PC-9 (cell line): ENCODE results near the gene IQGAP3. TPM values are rescaled to one million over a fixed set of nuclear protein-coding genes. Genes with fewer than 3 reads are reported as not detected.

Experiments
- BruUV-seq: library from RNA; stranded (reverse); fragments of 400-500 nt; replicated peaks from 2 replicates; lab custom pipeline; 2021; lab: Mats Ljungman, UMichigan
- CTCF ChIA-PET: fragments of 300-600 bp; sonication (Branson Sonifier 250); formaldehyde crosslinking; loops from one replicate; lab custom pipeline; 2022; ENCODE audit warnings: antibody characterized with exemption; lab: Charles Lee
- POLR2A ChIA-PET: fragments of 300-600 bp; sonication (Branson Sonifier 250); formaldehyde crosslinking; loops from one replicate; lab custom pipeline; 2022; ENCODE audit warnings: antibody characterized with exemption; ENCODE audit not compliant: unreplicated experiment; lab: Charles Lee
- DNase-seq, 2 experiments: peaks; one replicate each; pipeline versions ENCODE4 v3.0.0 to v3.0.0-alpha.2; 2015 to 2022; ENCODE audit warnings: mixed read lengths in 1 of 2
- H2AFZ ChIP-seq: fragments of 200-600 bp; sonication (generic); 2 replicates; pipeline ENCODE4 v1.8.1; 2017; ENCODE audit warnings: antibody characterized with exemption
- H3F3A ChIP-seq: fragments of 200-600 bp; sonication (generic); 2 replicates; pipeline ENCODE4 v1.8.1; 2017; ENCODE audit warnings: antibody characterized with exemption, mild to moderate bottlenecking, low read depth; ENCODE audit not compliant: insufficient read depth
- H3K27ac ChIP-seq: fragments of 200-600 bp; sonication (generic); 2 replicates; pipeline ENCODE4 v1.6.1; 2016; ENCODE audit warnings: mixed run types
- H3K27me3 ChIP-seq: fragments of 200-600 bp; sonication (generic); 2 replicates; pipeline ENCODE4 v1.6.1; 2016; ENCODE audit warnings: low read depth, mixed run types; ENCODE audit not compliant: insufficient read depth
- H3K36me3 ChIP-seq: fragments of 200-600 bp; sonication (generic); 2 replicates; pipeline ENCODE4 v1.6.1; 2016; ENCODE audit warnings: low read depth, mixed run types
- H3K4me1 ChIP-seq: fragments of 200-600 bp; sonication (generic); replicated peaks from 2 replicates; pipeline ENCODE4 v1.6.1; 2016; ENCODE audit warnings: mixed run types; ENCODE audit not compliant: insufficient read depth
- H3K4me2 ChIP-seq: fragments of 200-600 bp; sonication (generic); 2 replicates; pipeline ENCODE4 v1.6.1; 2017; ENCODE audit warnings: mixed run types
- H3K4me3 ChIP-seq: fragments of 200-600 bp; sonication (generic); 2 replicates; pipeline ENCODE4 v1.6.1; 2016; ENCODE audit warnings: mixed run types
- H3K79me2 ChIP-seq: fragments of 200-600 bp; sonication (generic); 2 replicates; pipeline ENCODE4 v1.6.1; 2017; ENCODE audit warnings: low read depth, mixed run types
- H3K9me2 ChIP-seq: fragments of 200-600 bp; sonication (generic); 2 replicates; pipeline ENCODE4 v1.8.1; 2017; ENCODE audit warnings: mild to moderate bottlenecking; ENCODE audit not compliant: insufficient read depth
- H3K9me3 ChIP-seq: fragments of 200-600 bp; sonication (generic); 2 replicates; pipeline ENCODE4 v1.8.1; 2016; ENCODE audit warnings: low read depth; ENCODE audit not compliant: insufficient read depth
- H4K20me1 ChIP-seq: fragments of 200-600 bp; sonication (generic); 2 replicates; pipeline ENCODE4 v1.8.1; 2017; ENCODE audit not compliant: insufficient read depth
- EZH2 ChIP-seq: fragments of 200-600 bp; sonication (generic); IDR thresholded peaks from 2 replicates; pipeline ENCODE4 v1.8.0; 2017; ENCODE audit warnings: antibody characterized with exemption, low read depth
- intact Hi-C: fragments of 100-400 bp; cut with micrococcal nuclease; formaldehyde crosslinking; loops from one replicate; pipeline ENCODE4 v1.10.0; 2022; ENCODE audit not compliant: unreplicated experiment
- total RNA-seq: library from RNA; stranded (reverse); gene quantifications from 2 replicates; pipeline ENCODE4 v1.2.3, GENCODE V29; 2021
- TF ChIP-seq, protein P1 (sequence below): fragments of 200-600 bp; sonication (generic); conservative IDR thresholded peaks from 2 replicates; pipeline ENCODE4 v1.6.1; 2017; ENCODE audit warnings: mixed run types, antibody characterized with exemption, mild to moderate bottlenecking, moderate library complexity

The IQGAP3 gene
- total RNA-seq, 1 experiment from 2014 or later = 63.1 TPM

DNA sequence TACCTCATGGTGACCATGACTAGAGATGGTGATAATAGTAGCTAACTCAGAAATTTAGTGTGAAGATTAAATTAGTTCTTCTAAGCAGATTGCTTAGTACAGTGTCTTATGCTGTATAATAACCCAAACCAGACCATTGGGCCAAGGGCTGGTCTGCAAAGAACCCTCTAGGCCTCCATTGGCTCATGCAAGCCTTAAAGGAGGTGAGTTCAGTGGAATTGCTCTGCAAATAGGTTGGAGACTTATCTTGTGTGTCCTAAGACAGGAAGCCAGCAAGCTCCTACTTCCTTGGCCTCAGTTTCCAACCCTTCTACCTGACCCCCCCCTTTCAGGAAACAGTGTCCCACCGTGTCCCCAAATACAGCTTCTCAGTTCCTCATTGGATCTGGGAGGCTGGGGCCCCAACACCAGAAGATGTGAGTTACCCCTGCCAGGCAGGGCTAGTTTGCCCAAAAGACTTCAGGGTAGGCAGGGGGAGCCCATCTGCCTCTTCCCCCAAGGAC is 69.9 kb downstream of the IQGAP3 start:
- Histone ChIP-seq H3K79me2 (peaks cover 33% of the 10 kb centered on the region), H3K9me2 (no peaks in the 10 kb centered on the region), H4K20me1 (peaks cover 26% of the 10 kb centered on the region), H3K27me3 (no peaks in the 10 kb centered on the region), H3K4me3 (peak overlapping the region; percentile 27; the same call in 1 of the 2 replicates), H3K4me2 (peak overlapping the region; percentile 98), H3F3A (peaks cover 32% of the 10 kb centered on the region; the same call in 1 of the 2 replicates), H3K36me3 (no peaks in the 10 kb centered on the region), H3K27ac (peak overlapping the region; percentile 97), H3K4me1 (peaks cover 56% of the 10 kb centered on the region), H2AFZ (no peak overlapping the region), H3K9me3 (no peaks in the 10 kb centered on the region)
- TF ChIP-seq, protein P1, sequence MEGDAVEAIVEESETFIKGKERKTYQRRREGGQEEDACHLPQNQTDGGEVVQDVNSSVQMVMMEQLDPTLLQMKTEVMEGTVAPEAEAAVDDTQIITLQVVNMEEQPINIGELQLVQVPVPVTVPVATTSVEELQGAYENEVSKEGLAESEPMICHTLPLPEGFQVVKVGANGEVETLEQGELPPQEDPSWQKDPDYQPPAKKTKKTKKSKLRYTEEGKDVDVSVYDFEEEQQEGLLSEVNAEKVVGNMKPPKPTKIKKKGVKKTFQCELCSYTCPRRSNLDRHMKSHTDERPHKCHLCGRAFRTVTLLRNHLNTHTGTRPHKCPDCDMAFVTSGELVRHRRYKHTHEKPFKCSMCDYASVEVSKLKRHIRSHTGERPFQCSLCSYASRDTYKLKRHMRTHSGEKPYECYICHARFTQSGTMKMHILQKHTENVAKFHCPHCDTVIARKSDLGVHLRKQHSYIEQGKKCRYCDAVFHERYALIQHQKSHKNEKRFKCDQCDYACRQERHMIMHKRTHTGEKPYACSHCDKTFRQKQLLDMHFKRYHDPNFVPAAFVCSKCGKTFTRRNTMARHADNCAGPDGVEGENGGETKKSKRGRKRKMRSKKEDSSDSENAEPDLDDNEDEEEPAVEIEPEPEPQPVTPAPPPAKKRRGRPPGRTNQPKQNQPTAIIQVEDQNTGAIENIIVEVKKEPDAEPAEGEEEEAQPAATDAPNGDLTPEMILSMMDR = no peak
- TF ChIP-seq EZH2 = no peak
- POLR2A ChIA-PET = interaction anchor here (0.6 kb wide), 1 partner anchor 83 kb away, joined by 4 read pairs; no protein-coding TSS in a partner anchor
- CTCF ChIA-PET = no interaction called here
- DNase-seq = peak in 1 of 2 experiments; percentile 5
- intact Hi-C loops = loop anchor here (5.0 to 10.0 kb wide), 4 partner anchors 70 to 590 kb away; partner anchors contain the start of gene IQGAP3
- BruUV-seq = no TSS peak

- TF ChIP-seq EZH2 = no peak
- TF ChIP-seq, protein P1 = peak; percentile 74
- no peaks in the 10 kb centered on the region for H3K27me3 ChIP-seq
- peaks cover 56% of the 10 kb centered on the region for H3K4me1 ChIP-seq
- intact Hi-C loops = loop anchor here (1.0 to 10.0 kb wide), 6 partner anchors 30 to 591 kb away; partner anchors contain the start of gene IQGAP3
- no peaks in the 10 kb centered on the region for H3K36me3 ChIP-seq
- peak overlapping the region; percentile 84 for H2AFZ ChIP-seq
- H3K4me2 ChIP-seq = peak overlapping the region; percentile 98
- H3K9me3 ChIP-seq = no peaks in the 10 kb centered on the region
- H3K9me2 ChIP-seq = no peaks in the 10 kb centered on the region
- POLR2A ChIA-PET = interaction anchor here (0.6 to 1.3 kb wide), 19 partner anchors 11 to 371 kb away, joined by 3 to 34 read pairs (median 6); partner anchors contain the start of gene NAXE
- H4K20me1 ChIP-seq = peaks cover 39% of the 10 kb centered on the region
- H3K4me3 ChIP-seq = peak overlapping the region; percentile 100
- TSS peak; percentile 27 for BruUV-seq
- CTCF ChIA-PET = interaction anchor here (0.5 to 1.9 kb wide), 8 partner anchors 24 to 737 kb away, joined by 3 to 8 read pairs (median 4); no protein-coding TSS in a partner anchor
- H3F3A ChIP-seq = peaks cover 31% of the 10 kb centered on the region; the same call in 1 of the 2 replicates
- H3K27ac ChIP-seq = peak overlapping the region; percentile 97
- peak; percentile 87 to 93 for DNase-seq
- peaks cover 48% of the 10 kb centered on the region for H3K79me2 ChIP-seq
Measured at GRCh38 chr1:156500793-156501506, 71.4 kb downstream of the IQGAP3 start.

DNA sequence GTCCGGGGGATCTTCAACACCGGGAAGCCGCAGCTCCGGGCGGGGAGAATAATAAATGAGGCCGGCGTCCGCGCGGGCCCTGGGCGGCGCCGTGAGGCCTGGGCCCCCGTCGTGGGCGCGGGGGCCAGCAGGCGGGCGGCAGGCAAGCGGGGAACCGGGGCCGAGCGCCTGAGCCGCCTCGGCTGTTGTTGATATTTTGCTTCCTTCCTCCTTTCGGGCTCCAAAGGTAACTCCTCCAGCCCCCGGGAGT is 71.9 kb downstream of the IQGAP3 start, which contains the start of gene MEF2D:
Gene MEF2D, minus strand, starts transcription at position 233 of the 250 bp plus-strand sequence. CDS start 17,483 bp downstream, outside the sequence.
- peaks cover 31% of the 10 kb centered on the region; the same call in 1 of the 2 replicates for H3F3A ChIP-seq
- TF ChIP-seq EZH2 = no peak
- TF ChIP-seq, protein P1 = no peak
- H2AFZ ChIP-seq = peak within 1 kb of the TSS; percentile 84
- no peaks in the 10 kb centered on the region for H3K36me3 ChIP-seq
- no peaks in the 10 kb centered on the region for H3K9me3 ChIP-seq
- H4K20me1 ChIP-seq = peaks cover 44% of the 10 kb centered on the region
- peak within 1 kb of the TSS; percentile 97 for H3K27ac ChIP-seq
- ChIA-PET CTCF (interaction anchor here (0.5 to 1.9 kb wide), 4 partner anchors 29 to 217 kb away, joined by 3 to 7 read pairs (median 4); no protein-coding TSS in a partner anchor), POLR2A (interaction anchor here (0.6 to 1.3 kb wide), 11 partner anchors 16 to 354 kb away, joined by 3 to 34 read pairs (median 8); partner anchors contain the start of gene NAXE)
- BruUV-seq = TSS peak; percentile 24
- H3K4me3 ChIP-seq = peak within 1 kb of the TSS; percentile 100
- peaks cover 53% of the 10 kb centered on the region for H3K79me2 ChIP-seq
- H3K4me2 ChIP-seq = peak within 1 kb of the TSS; percentile 98
- no peak for DNase-seq
- peaks cover 51% of the 10 kb centered on the region for H3K4me1 ChIP-seq
- no peaks in the 10 kb centered on the region for H3K9me2 ChIP-seq
- no peaks in the 10 kb centered on the region for H3K27me3 ChIP-seq
- intact Hi-C loops = loop anchor here (1.0 to 10.0 kb wide), 5 partner anchors 29 to 592 kb away; partner anchors contain the start of gene IQGAP3
